ENCODE data around the gene SMPD4. TPM values are rescaled to one million over a fixed set of nuclear protein-coding genes. Genes with fewer than 3 reads are reported as not detected.
"Not testable (repeated sequence)": the region's sequence is repeated elsewhere in the genome, so short reads cannot be mapped to it uniquely, and the experiment has no call there.

The SMPD4 gene
- total and polyA plus RNA-seq, 2 of the 8 experiments (the other 6 are each of a cell fraction or from before 2014, with no cell fraction given): 102 to 106 TPM

DNA sequence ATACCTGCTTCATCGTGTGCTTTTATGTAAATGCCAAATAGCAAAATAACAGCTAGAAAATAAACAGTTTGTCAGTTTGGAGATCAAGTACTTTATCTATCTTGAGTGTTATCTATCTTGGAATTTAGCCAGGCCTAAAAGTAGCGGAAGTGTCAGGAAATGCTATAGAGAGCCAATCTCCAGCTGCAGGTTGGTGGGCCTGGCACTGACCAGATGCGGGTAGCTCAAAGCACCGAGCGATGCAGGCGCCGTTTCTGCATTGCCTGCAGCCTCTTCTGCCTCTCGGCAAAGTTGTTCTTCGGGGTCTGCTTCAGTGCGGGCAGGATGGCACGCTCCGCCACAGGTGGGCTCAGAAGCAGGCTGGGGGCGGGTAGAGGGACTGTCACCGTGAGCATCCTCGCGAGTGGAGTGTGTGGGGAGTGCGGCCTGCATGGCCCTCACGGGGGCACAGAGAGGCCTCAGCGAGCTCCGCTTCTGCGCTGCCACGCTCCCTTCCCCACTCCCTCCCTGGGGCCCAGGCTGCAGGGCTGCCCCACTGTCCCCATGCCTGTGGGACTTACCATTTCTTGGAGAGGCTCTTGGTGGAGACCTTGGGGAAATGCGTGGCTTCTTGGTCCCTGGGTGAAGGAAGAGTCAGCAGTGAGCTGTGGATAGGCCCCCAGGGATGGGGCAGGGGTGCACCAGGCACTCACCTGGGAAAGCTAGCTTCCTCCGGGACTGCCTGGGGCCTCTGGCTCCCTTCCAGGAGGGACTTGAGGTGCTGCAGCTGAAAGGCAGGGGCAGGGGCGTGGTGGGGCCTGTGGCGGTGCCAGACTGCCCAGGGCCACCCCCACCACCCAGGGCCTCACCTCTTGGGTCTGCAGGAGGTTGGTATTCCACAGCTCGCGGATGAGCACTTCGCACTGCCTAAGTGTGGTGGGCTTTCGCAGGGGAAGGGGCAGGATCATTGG lies 41.8 kb downstream of the SMPD4 start:
- H2BK5ac ChIP-seq (ENCODE audit: low read depth, low read length); H3K23ac ChIP-seq (ENCODE audit: insufficient read length); H3K79me1 ChIP-seq (ENCODE audit: low read depth, low read length); H2BK120ac ChIP-seq (replicated peaks; ENCODE audit: low read depth, low read length); H4K8ac ChIP-seq (ENCODE audit: extremely low read depth, insufficient read depth, low read length); H3K23me2 ChIP-seq (ENCODE audit: low read depth, low read length); H2AFZ ChIP-seq (ENCODE audit: low read length); H3K27me3 ChIP-seq (replicated peaks in 1 of 4; ENCODE audit: control insufficient read depth in 3 of 4, extremely low read depth in 1 of 4, insufficient read depth in 3 of 4, low read length in 3 of 4); H3K18ac ChIP-seq (ENCODE audit: extremely low read depth, low read length); H4K91ac ChIP-seq (replicated peaks; ENCODE audit: insufficient read length, low read length); H3K14ac ChIP-seq (ENCODE audit: insufficient read length); H3K36me3 ChIP-seq (ENCODE audit: control insufficient read depth in 2 of 4, insufficient read depth in 4 of 4, low read length in 3 of 4); H3K56ac ChIP-seq (replicated peaks; ENCODE audit: insufficient read length, low read depth, low read length); H3K4me1 ChIP-seq (replicated peaks in 1 of 4; ENCODE audit: control insufficient read depth in 3 of 4, insufficient read depth in 4 of 4, low read length in 3 of 4); FAIRE-seq; POLR2A ChIA-PET (ENCODE audit: partially characterized antibody); H3K4me3 ChIP-seq (ENCODE audit: extremely low read depth in 1 of 4, insufficient read depth in 2 of 4, low read depth in 3 of 4, low read length in 4 of 4); CTCF ChIA-PET (ENCODE audit: partially characterized antibody); H4K5ac ChIP-seq (ENCODE audit: insufficient read length, low read depth, low read length); H3K9ac ChIP-seq (replicated peaks in 1 of 4; ENCODE audit: extremely low read depth in 1 of 4, low read depth in 3 of 4, low read length in 3 of 4); H3K4ac ChIP-seq (replicated peaks; ENCODE audit: insufficient read length, low read depth, low read length); H2BK15ac ChIP-seq (ENCODE audit: low read length); H3K79me2 ChIP-seq (ENCODE audit: control insufficient read depth in 1 of 2, insufficient read depth in 2 of 2, low read length in 2 of 2); H2BK12ac ChIP-seq (ENCODE audit: low read depth, low read length); H4K20me1 ChIP-seq (replicated peaks in 1 of 2; ENCODE audit: control insufficient read depth in 1 of 2, insufficient read depth in 2 of 2, low read length in 2 of 2); H3K4me2 ChIP-seq (ENCODE audit: insufficient read depth in 1 of 2, low read depth in 2 of 2, low read length in 2 of 2); H3K27ac ChIP-seq (ENCODE audit: low read depth, low read length); H3K9me3 ChIP-seq (ENCODE audit: insufficient read depth in 2 of 2, low read depth in 1 of 2, low read length in 1 of 2); H2AK5ac ChIP-seq (ENCODE audit: low read depth, low read length); H2BK20ac ChIP-seq (ENCODE audit: low read length): not testable (repeated sequence)
- 94% methylated on average over 18 of the region's 30 CpGs; no CpG with 5 or more reads in 1 of the 2 experiments for WGBS, 2 experiments (ENCODE audit: extremely low coverage in 1 of 2, insufficient coverage in 1 of 2, insufficient read length in 1 of 2, insufficient replicate concordance in 2 of 2, low coverage in 1 of 2, low lambda C conversion rate in 2 of 2, missing lambda C conversion rate in 1 of 2)
- DNase-seq (ENCODE audit: low read depth in 1 of 2, low spot score in 2 of 2): peak in 1 of 2 experiments; percentile 37
